PFSK-1 (cell line): ENCODE measurements around the gene BIK.

Experiments used
- FOXP2 ChIP-seq: optimal IDR thresholded peaks from 2 replicates; pipeline ENCODE3; 2011; ENCODE audit warnings: borderline replicate concordance, control low read depth, inconsistent platforms; ENCODE audit not compliant: insufficient read depth; ENCODE audit errors: extremely low read length, extremely low read depth
- POLR2AphosphoS5 ChIP-seq: IDR thresholded peaks from 2 replicates; pipeline ENCODE4 v1.6.1; 2012; ENCODE audit warnings: low read depth, mild to moderate bottlenecking, control low read depth, low read length, moderate library complexity
- SIN3A ChIP-seq: IDR thresholded peaks from 2 replicates; pipeline ENCODE4 v1.6.1; 2012; ENCODE audit warnings: mild to moderate bottlenecking, low read length, moderate library complexity, borderline replicate concordance; ENCODE audit not compliant: insufficient read depth
- TAF1 ChIP-seq: IDR thresholded peaks from 2 replicates; pipeline ENCODE4 v1.6.1; 2012; ENCODE audit warnings: low read length, control low read depth, borderline replicate concordance; ENCODE audit not compliant: insufficient read depth
- TF ChIP-seq, protein P1 (sequence below), 2 experiments: IDR thresholded peaks; 2 replicates each; pipeline versions ENCODE4 v1.6.1 to v1.8.0; 2011 to 2012; ENCODE audit warnings: low read depth in 2 of 2, low read length in 2 of 2, control low read depth in 1 of 2, inconsistent platforms in 1 of 2, mild to moderate bottlenecking in 1 of 2, moderate library complexity in 1 of 2; ENCODE audit not compliant: insufficient read depth in 1 of 2

BIK gene

DNA sequence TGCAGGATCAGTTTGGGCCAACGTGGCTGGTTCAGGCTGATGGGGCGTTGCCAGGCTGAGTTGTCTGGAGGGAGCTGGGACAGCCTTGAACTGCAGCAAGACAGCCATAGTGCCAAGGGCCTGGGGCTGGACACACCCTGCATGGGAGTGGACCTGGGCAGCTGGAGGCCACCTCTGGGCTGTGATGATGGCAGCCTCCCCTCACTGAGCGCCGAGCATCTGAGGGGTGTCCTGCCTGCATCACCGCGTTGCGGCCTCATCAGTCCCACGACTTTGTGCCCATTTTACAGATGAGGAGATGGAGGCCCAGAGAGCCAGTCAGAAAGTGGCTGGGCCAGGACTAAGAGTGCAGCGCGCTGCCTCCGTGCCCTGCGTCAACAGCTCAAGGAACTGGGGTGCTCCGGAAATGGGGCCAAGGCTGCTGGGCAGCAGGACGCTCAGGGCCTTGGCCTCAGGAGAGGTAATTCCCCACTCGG, 40.2 kb downstream of the BIK start:
- TF ChIP-seq POLR2AphosphoS5: no peak
- TF ChIP-seq, protein P1, sequence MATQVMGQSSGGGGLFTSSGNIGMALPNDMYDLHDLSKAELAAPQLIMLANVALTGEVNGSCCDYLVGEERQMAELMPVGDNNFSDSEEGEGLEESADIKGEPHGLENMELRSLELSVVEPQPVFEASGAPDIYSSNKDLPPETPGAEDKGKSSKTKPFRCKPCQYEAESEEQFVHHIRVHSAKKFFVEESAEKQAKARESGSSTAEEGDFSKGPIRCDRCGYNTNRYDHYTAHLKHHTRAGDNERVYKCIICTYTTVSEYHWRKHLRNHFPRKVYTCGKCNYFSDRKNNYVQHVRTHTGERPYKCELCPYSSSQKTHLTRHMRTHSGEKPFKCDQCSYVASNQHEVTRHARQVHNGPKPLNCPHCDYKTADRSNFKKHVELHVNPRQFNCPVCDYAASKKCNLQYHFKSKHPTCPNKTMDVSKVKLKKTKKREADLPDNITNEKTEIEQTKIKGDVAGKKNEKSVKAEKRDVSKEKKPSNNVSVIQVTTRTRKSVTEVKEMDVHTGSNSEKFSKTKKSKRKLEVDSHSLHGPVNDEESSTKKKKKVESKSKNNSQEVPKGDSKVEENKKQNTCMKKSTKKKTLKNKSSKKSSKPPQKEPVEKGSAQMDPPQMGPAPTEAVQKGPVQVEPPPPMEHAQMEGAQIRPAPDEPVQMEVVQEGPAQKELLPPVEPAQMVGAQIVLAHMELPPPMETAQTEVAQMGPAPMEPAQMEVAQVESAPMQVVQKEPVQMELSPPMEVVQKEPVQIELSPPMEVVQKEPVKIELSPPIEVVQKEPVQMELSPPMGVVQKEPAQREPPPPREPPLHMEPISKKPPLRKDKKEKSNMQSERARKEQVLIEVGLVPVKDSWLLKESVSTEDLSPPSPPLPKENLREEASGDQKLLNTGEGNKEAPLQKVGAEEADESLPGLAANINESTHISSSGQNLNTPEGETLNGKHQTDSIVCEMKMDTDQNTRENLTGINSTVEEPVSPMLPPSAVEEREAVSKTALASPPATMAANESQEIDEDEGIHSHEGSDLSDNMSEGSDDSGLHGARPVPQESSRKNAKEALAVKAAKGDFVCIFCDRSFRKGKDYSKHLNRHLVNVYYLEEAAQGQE (IDR thresholded peaks at IDR 0.05; ENCODE audit: insufficient read depth in 1 of 2, low read depth in 2 of 2, low read length in 2 of 2): no peak
- no peak for TF ChIP-seq SIN3A
- TF ChIP-seq FOXP2: no peak
- no peak for TF ChIP-seq TAF1

DNA sequence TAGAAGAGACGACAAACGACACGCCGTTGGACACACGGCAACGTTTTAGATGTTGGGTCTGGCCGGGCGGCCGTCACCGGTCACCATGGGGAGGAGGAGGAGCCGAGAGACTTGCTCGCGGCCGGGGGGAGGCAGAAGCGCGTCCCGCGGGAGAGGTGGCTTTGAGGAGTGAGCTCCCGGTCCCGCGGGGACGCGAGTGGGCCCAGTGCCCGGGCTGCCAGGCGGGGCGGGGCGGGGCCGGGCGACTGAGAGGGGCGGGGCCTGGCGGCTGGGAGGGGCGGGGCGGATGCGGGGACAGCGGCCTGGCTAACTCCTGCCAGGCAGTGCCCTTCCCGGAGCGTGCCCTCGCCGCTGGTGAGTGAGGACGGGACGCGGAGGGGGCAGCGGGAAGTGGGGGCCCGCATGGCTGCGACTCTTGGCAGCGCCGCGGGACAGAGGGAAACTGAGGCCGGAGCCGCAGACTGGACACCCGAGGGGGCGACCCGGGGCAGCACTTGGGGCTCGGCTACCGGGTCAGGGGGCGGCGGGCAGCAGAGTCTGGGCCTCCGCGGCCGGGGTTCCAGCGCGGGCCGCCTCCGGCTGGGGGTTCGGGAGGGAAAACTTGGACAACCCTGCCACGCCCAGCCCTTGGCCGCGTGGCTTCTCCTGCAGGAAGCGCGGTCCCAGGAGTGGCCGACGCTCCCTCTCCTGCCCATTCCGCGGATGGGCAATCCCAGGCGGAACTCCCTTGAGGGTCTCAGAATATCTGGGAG, 40.9 kb downstream of the BIK start, which contains the start of gene TSPO:
Gene TSPO (plus strand): TSS at position 309 of the 752 bp plus-strand sequence. CDS start 7,680 bp downstream, outside the sequence.
- TF ChIP-seq FOXP2 (peak; percentile 30), TAF1 (no peak)

DNA sequence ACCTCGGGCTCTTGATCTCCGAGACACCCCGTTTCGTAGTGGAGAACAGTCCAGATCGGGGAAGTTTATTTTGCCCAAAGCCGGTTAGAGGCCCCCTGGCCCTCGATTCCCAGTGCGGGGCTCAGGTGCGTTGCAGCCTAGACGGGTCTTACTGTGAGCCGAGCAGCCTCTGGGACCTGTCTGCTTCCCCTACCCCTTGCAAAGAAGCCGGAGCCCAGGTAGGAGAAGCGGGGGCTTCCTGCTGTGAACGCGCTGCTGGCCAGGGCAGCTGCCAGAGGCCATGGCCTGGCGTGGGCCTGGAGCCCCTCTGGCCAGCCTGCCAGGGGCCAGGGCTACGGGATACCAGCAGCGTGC, 41.4 kb downstream of the BIK start:
- TF ChIP-seq POLR2AphosphoS5: no peak
- no peak for TF ChIP-seq SIN3A
- no peak for TF ChIP-seq FOXP2
- TF ChIP-seq, protein P1 (IDR thresholded peaks at IDR 0.05; ENCODE audit: insufficient read depth in 1 of 2, low read depth in 2 of 2, low read length in 2 of 2): no peak
- TF ChIP-seq TAF1: no peak

DNA sequence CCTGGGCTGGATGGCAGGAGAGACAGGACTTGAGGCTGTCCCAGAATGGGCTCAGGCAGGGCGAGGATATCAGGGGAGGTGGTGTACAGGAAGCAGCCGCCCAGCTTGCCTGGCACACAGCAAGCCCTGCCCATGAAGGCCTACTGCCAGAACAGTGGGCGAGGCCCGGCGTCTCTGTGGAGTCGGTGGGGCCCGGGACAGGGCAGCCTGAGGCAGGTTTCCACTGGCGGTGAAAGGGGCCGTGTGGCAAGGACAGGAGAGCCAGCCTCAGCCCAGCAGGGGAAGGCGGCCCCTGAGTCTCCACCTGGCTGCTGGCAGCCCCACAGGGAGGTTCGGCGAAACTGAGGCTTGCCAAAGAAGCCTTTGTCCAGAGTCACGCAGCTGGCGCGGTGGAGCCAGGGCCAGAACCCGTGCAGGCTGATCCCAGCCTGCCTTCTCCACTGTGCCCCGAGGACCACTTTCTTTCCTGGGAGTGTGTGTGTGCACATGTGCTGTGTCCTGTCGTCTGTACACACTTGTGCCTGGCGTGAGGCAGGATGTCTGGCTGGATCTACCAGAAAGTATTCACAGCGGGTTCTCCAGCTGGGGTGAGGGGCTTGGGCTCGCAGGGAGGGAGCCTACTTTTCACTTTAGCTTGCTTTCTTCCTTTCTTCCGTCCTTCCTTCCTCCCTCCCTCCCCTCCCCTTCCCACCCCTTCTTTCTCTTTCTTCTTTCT, 42.0 kb downstream of the BIK start:
- TF ChIP-seq, protein P1 (IDR thresholded peaks at IDR 0.05; ENCODE audit: insufficient read depth in 1 of 2, low read depth in 2 of 2, low read length in 2 of 2): no peak
- TF ChIP-seq TAF1: no peak
- TF ChIP-seq FOXP2: no peak
- no peak; the same call in 1 of the 2 replicates for TF ChIP-seq SIN3A
- TF ChIP-seq POLR2AphosphoS5: no peak

DNA sequence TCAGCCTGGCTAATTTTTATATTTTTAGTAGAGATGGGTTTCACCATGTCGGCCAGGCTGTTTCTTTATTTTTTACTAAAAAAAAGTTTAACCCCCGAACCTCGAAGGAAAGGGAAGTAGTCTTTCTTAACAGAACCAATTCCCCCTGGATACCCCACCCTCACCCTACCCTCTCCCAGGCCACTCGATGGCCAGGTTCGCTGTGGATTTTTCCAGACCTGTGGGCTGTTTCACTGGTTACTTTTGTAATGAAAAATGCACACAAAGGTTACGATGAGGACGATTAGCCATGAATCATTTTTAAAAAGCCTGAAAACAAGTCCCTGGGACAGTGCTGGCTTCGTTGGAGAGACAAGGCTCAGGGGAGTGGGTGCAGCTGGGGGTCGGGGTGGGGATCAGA, 43.3 kb downstream of the BIK start:
- no peak for TF ChIP-seq POLR2AphosphoS5
- TF ChIP-seq, protein P1 (IDR thresholded peaks at IDR 0.05; ENCODE audit: insufficient read depth in 1 of 2, low read depth in 2 of 2, low read length in 2 of 2): no peak
- TF ChIP-seq FOXP2: no peak
